ENCODE results near the gene SSH3. TPM values are rescaled to one million over a fixed set of nuclear protein-coding genes. Genes with fewer than 3 reads are reported as not detected.

SSH3 gene
- total RNA-seq, 1 donor from 2014 or later = 30.4 TPM

- no peak for TF ChIP-seq CTCF (conservative IDR thresholded peaks at IDR 0.05; ENCODE audit: low read depth, low read length)
- H3K4me3 ChIP-seq (ENCODE audit: low read depth, low read length) = no peak overlapping the region
- no peak for DNase-seq (ENCODE audit: low read depth)
Measured at GRCh38 chr11:67291481-67292381, 11.6 kb upstream of the SSH3 start.

- no peak overlapping the region for H3K4me3 ChIP-seq (ENCODE audit: low read depth, low read length)
Measured at GRCh38 chr11:67292671-67293070, 10.7 kb upstream of the SSH3 start.

GRCh38 chr11:67293090-67293489, 10.2 kb upstream of the SSH3 start:
- no peak for DNase-seq (ENCODE audit: low read depth)
- no peak for TF ChIP-seq CTCF (conservative IDR thresholded peaks at IDR 0.05; ENCODE audit: low read depth, low read length)
- no peak overlapping the region for H3K4me3 ChIP-seq (ENCODE audit: low read depth, low read length)

More at GRCh38 chr11:67292671-67293070, 10.7 kb upstream of the SSH3 start:
- no peak for DNase-seq (ENCODE audit: low read depth)
- TF ChIP-seq CTCF (conservative IDR thresholded peaks at IDR 0.05; ENCODE audit: low read depth, low read length) = no peak

GRCh38 chr11:67295846-67296245, 7.5 kb upstream of the SSH3 start:
- DNase-seq (ENCODE audit: low read depth) = no peak
- H3K4me3 ChIP-seq (ENCODE audit: low read depth, low read length) = no peak overlapping the region
- TF ChIP-seq CTCF (conservative IDR thresholded peaks at IDR 0.05; ENCODE audit: low read depth, low read length) = no peak

GRCh38 chr11:67298786-67299185, 4.5 kb upstream of the SSH3 start:
- no peak for TF ChIP-seq CTCF (conservative IDR thresholded peaks at IDR 0.05; ENCODE audit: low read depth, low read length)
- H3K4me3 ChIP-seq (ENCODE audit: low read depth, low read length) = no peak overlapping the region
- DNase-seq (ENCODE audit: low read depth) = no peak

GRCh38 chr11:67299471-67300191, 3.7 kb upstream of the SSH3 start:
- no peak for DNase-seq (ENCODE audit: low read depth)
- TF ChIP-seq CTCF (conservative IDR thresholded peaks at IDR 0.05; ENCODE audit: low read depth, low read length) = no peak
- no peak overlapping the region for H3K4me3 ChIP-seq (ENCODE audit: low read depth, low read length)

Data from epithelial cell of proximal tubule (primary cell).